D721Med (cell line): ENCODE measurements around the gene PHC1.

ENCODE experiments used
- DNase-seq: peaks from one replicate; pipeline ENCODE4 v3.0.0; 2011; ENCODE audit warnings: low spot score; ENCODE audit not compliant: insufficient read length
- FAIRE-seq: peaks from 2 replicates; lab custom pipeline; 2011; peaks lifted over from hg19 to GRCh38; lab: Jason Lieb, UNC
- CTCF ChIP-seq: IDR thresholded peaks from 2 replicates; pipeline ENCODE4 v1.5.1; 2012; ENCODE audit warnings: mild to moderate bottlenecking, control low read depth; ENCODE audit not compliant: insufficient read depth; ENCODE audit errors: missing control alignments

The PHC1 gene

GRCh38 chr12:8987685-8988084 lies 73.4 kb downstream of the PHC1 start:
- FAIRE-seq (no peak), DNase-seq (no peak)
- no peak for TF ChIP-seq CTCF

GRCh38 chr12:8989413-8989812 lies 75.1 kb downstream of the PHC1 start, which contains the start of gene KLRG1:
KLRG1 (plus strand) TSS chr12:8989546; CDS start chr12:8989636, 90 bp downstream.
- DNase-seq (no peak), FAIRE-seq (no peak)
- TF ChIP-seq CTCF = no peak
